ENCODE data around the gene TBC1D10A.
A peak's percentile ranks its signal among the peaks of the same experiment; 100 is the strongest.

Gene TBC1D10A

DNA sequence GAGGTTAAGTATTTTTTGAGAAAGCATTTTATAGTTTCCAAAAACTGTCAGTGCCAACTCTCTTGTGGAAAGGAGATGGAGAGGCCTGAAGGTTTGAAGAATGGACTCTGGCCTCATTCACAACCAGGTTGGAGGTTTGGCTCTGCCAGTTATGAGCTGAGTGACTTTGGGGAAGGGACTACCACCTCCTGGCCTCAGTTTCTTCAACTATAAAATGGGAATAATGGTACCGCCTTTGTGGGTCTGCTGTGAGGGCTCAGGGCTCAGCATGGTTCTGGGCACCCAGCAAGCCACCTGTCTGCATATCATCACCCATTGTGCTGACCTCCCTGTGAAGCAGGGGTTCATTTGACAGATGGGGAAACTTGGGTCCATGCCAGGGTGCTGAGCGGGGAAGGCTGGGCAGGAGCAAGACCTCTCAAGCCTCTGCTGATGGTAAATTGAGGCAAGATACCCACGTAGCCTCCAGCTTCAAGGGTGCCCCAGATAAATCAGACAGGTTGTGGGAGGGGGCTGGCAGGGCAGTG is 76.6 kb downstream of the TBC1D10A start:
- H3K27me3 ChIP-seq (ENCODE audit: control insufficient read depth in 1 of 2, insufficient read depth in 2 of 2, low read length in 2 of 2), result peaks cover 10 to 18% of the 10 kb centered on the region in 2 donors
- H3K4me3 ChIP-seq (ENCODE audit: low read length in 2 of 2), result no peak overlapping the region
- H3K9ac ChIP-seq (ENCODE audit: low read length in 2 of 2), result no peak overlapping the region
- H3K4me1 ChIP-seq (ENCODE audit: control insufficient read depth, insufficient read depth, low read length), result peaks cover 19% of the 10 kb centered on the region
- no peak overlapping the region for H3K27ac ChIP-seq (ENCODE audit: low read length)
- no peaks in the 10 kb centered on the region for H3K9me3 ChIP-seq (ENCODE audit: control insufficient read depth in 2 of 2, low read length in 2 of 2)
- no peaks in the 10 kb centered on the region for H3K36me3 ChIP-seq (ENCODE audit: control insufficient read depth in 2 of 2, insufficient read depth in 2 of 2, low read length in 2 of 2)

DNA sequence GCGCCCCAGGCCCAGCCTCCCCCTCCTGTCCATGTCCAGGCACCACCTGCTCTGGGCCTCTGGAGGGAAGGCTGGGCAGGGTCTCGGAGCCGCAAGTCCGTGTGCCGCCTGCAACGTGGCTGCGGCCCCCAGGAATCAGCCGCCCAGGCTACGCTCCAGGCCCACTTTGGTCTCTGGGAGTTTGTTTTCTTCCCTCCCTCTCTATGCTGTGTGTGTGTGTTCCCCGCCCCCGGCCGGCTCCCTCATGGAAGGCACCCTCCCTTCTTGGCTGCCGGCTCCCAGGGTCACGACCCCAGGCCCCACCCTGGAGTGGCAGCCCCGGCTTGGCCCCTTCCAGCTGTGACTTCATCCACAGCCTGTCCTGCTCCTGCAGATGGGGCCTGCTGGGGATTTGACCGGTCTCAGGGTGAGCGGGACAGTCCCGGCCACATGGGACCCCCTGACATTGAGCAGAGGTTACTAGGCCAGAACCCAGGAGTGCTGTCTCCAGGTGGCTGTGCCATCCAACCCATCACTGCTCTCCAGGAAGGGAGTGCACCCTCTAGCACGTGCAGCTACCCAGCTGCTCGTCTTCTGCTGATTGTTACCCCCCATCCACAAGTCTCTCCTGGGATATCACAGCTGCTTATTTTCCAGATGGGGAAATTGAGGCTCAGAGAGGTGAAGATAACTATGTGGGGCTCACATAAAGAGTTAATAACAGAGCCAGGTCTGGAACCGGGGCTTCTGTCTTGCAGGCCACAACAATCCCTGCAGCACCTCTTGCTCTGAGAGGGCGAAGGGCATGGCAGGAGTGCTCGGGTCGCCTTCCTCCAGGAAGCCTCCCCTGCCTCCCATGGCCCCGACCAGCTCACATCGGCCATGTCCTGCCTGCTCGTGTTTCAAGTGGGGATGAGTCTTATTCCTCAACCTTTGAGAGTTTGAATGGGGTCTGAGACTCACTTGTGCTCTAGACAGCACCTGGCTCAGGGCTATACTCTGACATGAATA is 77.4 kb downstream of the TBC1D10A start:
- peaks cover 11 to 26% of the 10 kb centered on the region in 2 donors for H3K27me3 ChIP-seq (ENCODE audit: control insufficient read depth in 1 of 2, insufficient read depth in 2 of 2, low read length in 2 of 2)
- no peak overlapping the region for H3K9ac ChIP-seq (ENCODE audit: low read length in 2 of 2)
- no peaks in the 10 kb centered on the region for H3K9me3 ChIP-seq (ENCODE audit: control insufficient read depth in 2 of 2, low read length in 2 of 2)
- no peaks in the 10 kb centered on the region for H3K36me3 ChIP-seq (ENCODE audit: control insufficient read depth in 2 of 2, insufficient read depth in 2 of 2, low read length in 2 of 2)
- H3K4me1 ChIP-seq (ENCODE audit: control insufficient read depth, insufficient read depth, low read length), result peaks cover 19% of the 10 kb centered on the region
- no peak overlapping the region for H3K27ac ChIP-seq (ENCODE audit: low read length)
- peak overlapping the region in 1 of 2 donors; percentile 40 for H3K4me3 ChIP-seq (ENCODE audit: low read length in 2 of 2)

DNA sequence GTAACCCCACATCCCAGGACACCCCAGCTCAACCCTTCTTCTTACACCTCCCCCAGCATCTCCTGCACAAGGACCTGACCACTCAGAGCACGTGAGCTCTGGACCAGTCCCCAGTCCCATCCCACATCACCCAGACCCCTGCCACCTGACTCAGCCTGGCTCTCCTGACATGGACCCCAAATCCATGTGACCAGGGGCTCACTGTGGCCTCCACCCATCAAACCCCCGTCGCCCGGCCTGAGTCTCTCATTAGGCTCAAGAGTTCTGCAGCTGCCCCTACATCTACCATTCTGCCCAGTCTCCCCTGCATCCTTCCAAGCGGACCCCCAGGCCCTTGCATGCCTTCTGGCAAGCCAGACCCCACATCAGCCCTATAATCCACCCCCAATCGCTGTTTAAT is 78.3 kb downstream of the TBC1D10A start:
- H3K27ac ChIP-seq (ENCODE audit: low read length), result no peak overlapping the region
- no peaks in the 10 kb centered on the region for H3K36me3 ChIP-seq (ENCODE audit: control insufficient read depth in 2 of 2, insufficient read depth in 2 of 2, low read length in 2 of 2)
- no peak overlapping the region for H3K9ac ChIP-seq (ENCODE audit: low read length in 2 of 2)
- H3K27me3 ChIP-seq (ENCODE audit: control insufficient read depth in 1 of 2, insufficient read depth in 2 of 2, low read length in 2 of 2), result peaks cover 18 to 32% of the 10 kb centered on the region in 2 donors
- H3K4me1 ChIP-seq (ENCODE audit: control insufficient read depth, insufficient read depth, low read length), result peaks cover 19% of the 10 kb centered on the region
- H3K4me3 ChIP-seq (ENCODE audit: low read length in 2 of 2), result peak overlapping the region in 1 of 2 donors; percentile 40
- no peaks in the 10 kb centered on the region for H3K9me3 ChIP-seq (ENCODE audit: control insufficient read depth in 2 of 2, low read length in 2 of 2)

DNA sequence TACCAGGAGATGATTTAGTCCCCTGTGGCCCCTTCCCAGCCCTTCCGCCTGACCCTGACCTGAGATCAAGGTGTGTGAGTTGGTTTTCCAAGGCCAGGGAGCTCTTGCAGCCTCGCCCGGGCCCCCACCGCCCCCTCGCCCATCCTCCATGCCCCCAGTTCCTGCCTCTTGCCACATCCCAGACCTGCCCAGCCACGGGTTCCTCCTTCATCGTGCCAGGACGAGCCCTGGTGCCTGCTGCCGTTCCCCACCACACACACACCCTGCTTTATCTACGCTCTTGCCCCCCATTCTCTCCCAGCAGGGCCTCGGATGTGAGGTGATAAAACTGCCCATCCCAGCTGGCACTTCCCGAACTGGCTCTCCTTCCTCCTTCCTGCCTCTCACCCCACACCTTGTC is 78.8 kb downstream of the TBC1D10A start:
- Histone ChIP-seq H3K4me3 (ENCODE audit: low read length in 2 of 2) (peak overlapping the region in 1 of 2 donors; percentile 3), H3K9me3 (ENCODE audit: control insufficient read depth in 2 of 2, low read length in 2 of 2) (no peaks in the 10 kb centered on the region), H3K9ac (ENCODE audit: low read length in 2 of 2) (no peak overlapping the region), H3K36me3 (ENCODE audit: control insufficient read depth in 2 of 2, insufficient read depth in 2 of 2, low read length in 2 of 2) (no peaks in the 10 kb centered on the region), H3K27ac (ENCODE audit: low read length) (no peak overlapping the region), H3K27me3 (ENCODE audit: control insufficient read depth in 1 of 2, insufficient read depth in 2 of 2, low read length in 2 of 2) (peaks cover 18 to 37% of the 10 kb centered on the region in 2 donors), H3K4me1 (ENCODE audit: control insufficient read depth, insufficient read depth, low read length) (peaks cover 17% of the 10 kb centered on the region)

DNA sequence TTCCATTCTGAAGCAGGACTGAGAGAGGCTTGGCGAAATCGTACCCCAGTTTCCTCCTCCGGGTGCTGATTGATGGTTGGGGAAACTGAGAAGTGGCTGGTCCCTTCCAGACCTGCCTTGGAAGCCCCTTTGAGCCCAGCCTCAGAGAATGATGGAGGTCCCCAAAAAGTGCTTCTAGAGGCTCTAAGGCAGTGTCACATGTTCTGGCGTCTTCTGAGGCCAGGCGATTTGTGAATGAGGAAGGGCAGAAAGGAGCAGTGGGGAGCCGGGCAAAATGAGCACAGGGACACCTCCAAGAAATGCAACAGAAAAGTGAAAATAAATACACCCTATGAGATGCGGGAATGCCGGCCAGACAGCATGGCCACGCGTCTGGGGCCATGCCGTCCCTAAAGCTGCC is 79.2 kb downstream of the TBC1D10A start:
- Histone ChIP-seq H3K4me3 (ENCODE audit: low read length in 2 of 2) (no peak overlapping the region), H3K27ac (ENCODE audit: low read length) (no peak overlapping the region), H3K9me3 (ENCODE audit: control insufficient read depth in 2 of 2, low read length in 2 of 2) (no peaks in the 10 kb centered on the region), H3K9ac (ENCODE audit: low read length in 2 of 2) (no peak overlapping the region), H3K4me1 (ENCODE audit: control insufficient read depth, insufficient read depth, low read length) (peaks cover 13% of the 10 kb centered on the region), H3K27me3 (ENCODE audit: control insufficient read depth in 1 of 2, insufficient read depth in 2 of 2, low read length in 2 of 2) (peaks cover 18 to 38% of the 10 kb centered on the region in 2 donors), H3K36me3 (ENCODE audit: control insufficient read depth in 2 of 2, insufficient read depth in 2 of 2, low read length in 2 of 2) (no peaks in the 10 kb centered on the region)

DNA sequence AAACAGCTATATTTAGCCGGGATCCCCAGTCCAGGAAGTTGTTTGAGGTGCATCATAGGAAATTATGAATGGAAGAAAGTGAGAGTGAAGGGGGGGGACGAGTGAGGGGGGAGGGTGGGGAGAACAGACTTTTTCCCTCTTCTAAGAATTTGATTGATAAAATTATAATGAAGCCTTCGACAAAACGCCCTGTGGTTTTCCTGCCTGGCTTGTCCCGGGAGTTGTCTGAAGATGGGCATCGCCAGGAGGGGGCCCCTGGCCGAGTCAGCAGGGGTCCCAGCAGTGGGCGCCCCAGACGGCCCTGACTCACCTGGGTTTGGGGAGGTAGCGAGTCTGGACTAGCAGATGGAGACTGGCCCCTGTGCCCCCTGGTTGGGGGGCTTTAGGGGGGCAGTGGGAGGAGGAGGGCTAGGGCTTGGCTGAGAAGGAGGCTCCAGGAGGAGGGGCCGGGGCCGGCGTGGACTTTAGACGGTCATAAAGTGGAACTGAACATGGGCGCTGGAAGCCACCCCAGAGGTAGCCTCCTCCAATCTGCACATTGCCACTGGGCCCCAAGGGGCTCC is 79.8 kb downstream of the TBC1D10A start:
- Histone ChIP-seq H3K9me3 (ENCODE audit: control insufficient read depth in 2 of 2, low read length in 2 of 2) (no peaks in the 10 kb centered on the region), H3K36me3 (ENCODE audit: control insufficient read depth in 2 of 2, insufficient read depth in 2 of 2, low read length in 2 of 2) (no peaks in the 10 kb centered on the region), H3K4me1 (ENCODE audit: control insufficient read depth, insufficient read depth, low read length) (peaks cover 12% of the 10 kb centered on the region), H3K4me3 (ENCODE audit: low read length in 2 of 2) (peak overlapping the region; percentile 46 to 74), H3K27me3 (ENCODE audit: control insufficient read depth in 1 of 2, insufficient read depth in 2 of 2, low read length in 2 of 2) (peaks cover 18 to 41% of the 10 kb centered on the region in 2 donors), H3K27ac (ENCODE audit: low read length) (no peak overlapping the region), H3K9ac (ENCODE audit: low read length in 2 of 2) (peak overlapping the region in 1 of 2 donors; percentile 22)

DNA sequence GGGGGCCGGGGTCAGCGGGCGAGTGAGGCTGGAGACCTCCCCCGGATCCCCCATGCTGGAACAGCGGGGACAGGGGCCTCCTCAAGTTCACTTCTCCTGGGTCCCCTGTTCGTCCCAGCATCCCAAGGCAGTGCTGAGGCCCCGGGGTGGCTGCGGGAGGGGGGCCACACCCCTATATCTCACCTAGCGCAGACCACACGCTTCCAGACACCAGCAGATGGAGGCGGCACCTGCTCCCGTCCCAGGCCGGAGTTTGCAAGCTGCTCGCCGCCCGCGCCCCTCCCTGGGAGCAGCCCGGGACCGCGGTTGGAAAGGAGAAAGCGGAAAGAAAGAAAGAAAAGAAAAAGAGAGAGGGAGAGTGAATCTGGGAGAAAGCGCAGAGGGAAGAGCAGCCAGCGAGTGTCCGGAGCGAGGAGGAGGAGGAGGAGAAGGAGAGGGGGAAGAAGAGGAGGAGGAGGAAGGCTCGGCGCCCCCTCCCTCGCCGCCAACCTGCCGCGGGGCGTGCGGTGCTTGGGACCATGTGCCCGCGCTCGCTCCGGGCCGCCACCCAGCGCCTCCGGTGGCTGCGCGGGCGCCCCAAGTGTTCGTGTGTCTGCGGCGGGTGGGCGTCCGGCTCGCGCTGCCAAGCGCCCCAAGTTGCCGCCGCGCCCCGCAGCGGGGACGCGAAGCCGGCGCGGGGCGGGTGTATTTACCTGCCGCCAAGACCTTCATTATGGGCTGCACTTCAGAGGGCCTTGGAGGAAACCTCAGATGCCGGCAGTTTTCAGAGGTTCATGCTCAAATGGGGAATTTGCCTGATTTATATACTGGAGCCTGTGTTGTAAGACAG is 80.5 kb downstream of the TBC1D10A start, which contains the start of gene LIF:
Gene LIF (minus strand): TSS at position 775 of the 829 bp plus-strand sequence. CDS start 64 bp downstream, at position 711.
- Histone ChIP-seq H3K4me3 (ENCODE audit: low read length in 2 of 2) (peak within 1 kb of the TSS; percentile 46 to 74), H3K4me1 (ENCODE audit: control insufficient read depth, insufficient read depth, low read length) (peaks cover 12% of the 10 kb centered on the region), H3K27me3 (ENCODE audit: control insufficient read depth in 1 of 2, insufficient read depth in 2 of 2, low read length in 2 of 2) (peaks cover 18 to 41% of the 10 kb centered on the region in 2 donors), H3K9ac (ENCODE audit: low read length in 2 of 2) (peak within 1 kb of the TSS in 1 of 2 donors; percentile 22), H3K9me3 (ENCODE audit: control insufficient read depth in 2 of 2, low read length in 2 of 2) (no peaks in the 10 kb centered on the region), H3K27ac (ENCODE audit: low read length) (no peak within 1 kb of the TSS), H3K36me3 (ENCODE audit: control insufficient read depth in 2 of 2, insufficient read depth in 2 of 2, low read length in 2 of 2) (no peaks in the 10 kb centered on the region)

- Histone ChIP-seq H3K9ac (ENCODE audit: low read length in 2 of 2) (no peak overlapping the region), H3K4me3 (ENCODE audit: low read length in 2 of 2) (peak overlapping the region in 1 of 2 donors; percentile 74), H3K9me3 (ENCODE audit: control insufficient read depth in 2 of 2, low read length in 2 of 2) (no peaks in the 10 kb centered on the region), H3K4me1 (ENCODE audit: control insufficient read depth, insufficient read depth, low read length) (peaks cover 12% of the 10 kb centered on the region), H3K36me3 (ENCODE audit: control insufficient read depth in 2 of 2, insufficient read depth in 2 of 2, low read length in 2 of 2) (no peaks in the 10 kb centered on the region), H3K27me3 (ENCODE audit: control insufficient read depth in 1 of 2, insufficient read depth in 2 of 2, low read length in 2 of 2) (peaks cover 18 to 41% of the 10 kb centered on the region in 2 donors), H3K27ac (ENCODE audit: low read length) (no peak overlapping the region)
Measured at GRCh38 chr22:30245181-30245984, 81.4 kb downstream of the TBC1D10A start.

- peaks cover 12% of the 10 kb centered on the region for H3K4me1 ChIP-seq (ENCODE audit: control insufficient read depth, insufficient read depth, low read length)
- H3K27ac ChIP-seq (ENCODE audit: low read length), result no peak overlapping the region
- H3K9ac ChIP-seq (ENCODE audit: low read length in 2 of 2), result no peak overlapping the region
- no peaks in the 10 kb centered on the region for H3K9me3 ChIP-seq (ENCODE audit: control insufficient read depth in 2 of 2, low read length in 2 of 2)
- no peak overlapping the region for H3K4me3 ChIP-seq (ENCODE audit: low read length in 2 of 2)
- no peaks in the 10 kb centered on the region for H3K36me3 ChIP-seq (ENCODE audit: control insufficient read depth in 2 of 2, insufficient read depth in 2 of 2, low read length in 2 of 2)
- peaks cover 18 to 41% of the 10 kb centered on the region in 2 donors for H3K27me3 ChIP-seq (ENCODE audit: control insufficient read depth in 1 of 2, insufficient read depth in 2 of 2, low read length in 2 of 2)
Measured at GRCh38 chr22:30244641-30245040, 82.1 kb downstream of the TBC1D10A start.
